HG03521 (cell line): ENCODE data around the gene MARCHF10.
"Not testable (repeated sequence)": the region's sequence is repeated elsewhere in the genome, so short reads cannot be mapped to it uniquely, and the experiment has no call there.

Experiments used
- ATAC-seq: cut with Tn5 transposase; IDR thresholded peaks from one replicate; pipeline ENCODE4 v1.9.1; 2021; ENCODE audit warnings: mild to moderate bottlenecking, moderate library complexity; ENCODE audit not compliant: unreplicated experiment

The MARCHF10 gene

DNA sequence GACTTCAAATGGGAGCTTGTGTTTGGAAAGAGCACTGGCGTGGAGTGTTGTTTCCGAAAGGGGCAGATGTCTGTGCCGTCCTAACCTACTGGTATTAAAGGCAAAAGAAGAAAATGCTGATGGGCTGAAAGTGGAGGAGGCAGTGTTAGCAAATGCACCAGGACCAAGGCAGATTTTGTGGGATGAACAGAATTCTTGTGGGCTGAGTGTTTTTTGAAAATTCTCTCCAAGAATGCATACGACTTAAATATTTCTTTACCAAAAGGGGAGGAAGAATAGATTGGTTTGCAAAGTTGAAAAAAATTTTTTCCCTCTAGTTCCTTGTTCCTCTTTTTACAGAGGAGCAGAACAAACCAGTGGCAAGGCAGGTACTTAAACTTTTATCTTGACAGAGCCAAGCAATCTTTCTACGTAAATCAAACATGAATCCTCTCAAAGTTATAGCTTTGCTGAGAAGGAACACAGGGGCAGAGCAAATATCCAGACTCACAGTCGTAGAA lies 16.8 kb downstream of the MARCHF10 start:
- no peak for ATAC-seq

DNA sequence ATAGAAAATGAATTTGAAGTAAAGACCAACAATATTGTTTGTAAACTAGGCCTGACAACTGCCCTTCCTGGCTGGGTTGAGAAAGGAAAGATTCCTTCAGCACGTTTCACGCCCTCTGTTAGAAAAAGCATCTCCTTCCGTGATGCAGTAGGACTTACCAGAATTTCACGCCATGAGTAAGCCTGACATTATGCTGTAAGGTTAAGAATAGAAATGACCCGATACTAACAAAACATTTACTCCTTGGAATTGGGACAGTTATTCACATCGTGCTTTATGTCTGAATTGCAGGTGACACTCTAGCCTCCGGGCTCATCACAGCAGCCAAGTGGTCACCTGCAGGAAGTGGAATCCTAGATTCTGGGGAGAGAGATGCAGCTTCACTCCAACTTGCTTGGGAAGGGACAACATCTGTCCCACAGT lies 17.5 kb downstream of the MARCHF10 start:
- ATAC-seq = no peak

DNA sequence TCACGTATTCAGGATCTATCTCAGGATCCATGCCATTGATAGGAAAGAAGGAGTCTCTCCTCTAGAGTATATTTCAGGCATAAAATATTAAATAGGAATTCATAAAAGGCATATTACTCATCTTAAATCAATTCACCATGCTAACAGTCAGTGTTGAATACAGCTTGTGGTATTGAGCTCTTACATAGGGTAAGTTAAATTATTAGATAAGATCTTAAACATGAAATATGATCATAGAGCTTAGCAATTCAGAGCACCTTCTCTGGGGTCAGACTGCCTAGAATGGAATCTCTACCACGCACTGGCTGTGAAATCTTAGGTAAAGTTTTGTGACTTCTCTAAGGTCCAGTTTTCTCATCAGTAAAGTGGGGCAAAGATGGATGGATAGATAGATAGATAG lies 20.7 kb downstream of the MARCHF10 start:
- no peak for ATAC-seq

DNA sequence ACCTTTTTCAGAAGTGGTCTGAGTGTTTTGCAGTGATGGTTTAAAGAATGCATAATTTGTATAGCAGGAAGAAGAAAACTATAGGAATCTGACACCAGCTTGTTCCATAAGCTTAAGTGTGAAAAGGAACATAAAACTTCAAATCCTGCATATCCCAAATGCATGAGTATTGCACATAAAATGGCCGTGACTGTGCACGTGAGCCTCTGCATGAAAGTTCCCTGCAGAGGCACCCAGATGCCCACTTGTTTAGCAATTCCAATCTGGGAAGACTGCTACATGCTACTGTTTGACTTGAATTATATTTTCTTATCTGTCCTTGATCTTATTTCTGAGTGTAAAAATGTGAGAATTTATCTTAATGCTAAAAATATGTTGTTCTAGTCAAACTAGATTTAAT lies 21.5 kb downstream of the MARCHF10 start:
- ATAC-seq = no peak

DNA sequence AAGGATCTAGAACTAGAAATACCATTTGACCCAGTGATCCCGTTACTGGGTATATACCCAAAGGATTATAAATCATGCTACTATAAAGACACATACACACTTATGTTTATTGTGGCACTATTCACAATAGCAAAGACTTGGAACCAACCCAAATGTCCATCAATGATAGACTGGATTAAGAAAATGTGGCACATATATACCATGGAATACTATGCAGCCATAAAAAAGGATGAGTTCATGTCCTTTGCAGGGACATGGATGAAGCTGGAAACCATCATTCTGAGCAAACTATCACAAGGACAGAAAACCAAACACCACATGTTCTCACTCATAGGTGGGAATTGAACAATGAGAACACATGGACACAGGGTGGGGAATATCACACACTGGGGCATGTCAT lies 22.1 kb downstream of the MARCHF10 start:
- ATAC-seq = not testable (repeated sequence)

DNA sequence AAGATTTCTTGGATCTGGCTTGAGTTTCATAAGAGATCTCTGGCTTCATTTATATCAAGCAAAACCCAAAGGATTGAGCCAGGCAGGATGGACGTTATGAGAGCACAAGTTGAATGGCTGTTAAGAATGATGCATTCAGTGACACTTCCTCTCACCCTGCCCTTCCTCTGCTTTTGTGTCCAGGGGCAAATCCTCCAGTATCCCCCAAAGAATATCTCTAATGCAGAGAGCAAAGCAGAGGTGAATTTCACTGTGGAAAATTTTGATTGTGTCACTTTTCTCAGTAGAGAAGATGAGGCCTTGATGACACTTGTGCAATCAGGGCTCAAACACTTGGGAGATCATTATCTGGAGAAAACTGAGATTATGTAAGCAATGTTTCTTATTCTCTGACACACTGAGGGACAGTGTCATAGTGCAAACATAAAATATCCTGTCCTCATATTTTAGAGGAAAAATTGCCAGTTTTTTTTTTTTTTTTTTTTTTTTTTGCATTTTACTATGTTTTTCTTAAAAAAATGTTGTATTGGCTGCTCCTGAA lies 25.3 kb downstream of the MARCHF10 start:
- no peak for ATAC-seq

DNA sequence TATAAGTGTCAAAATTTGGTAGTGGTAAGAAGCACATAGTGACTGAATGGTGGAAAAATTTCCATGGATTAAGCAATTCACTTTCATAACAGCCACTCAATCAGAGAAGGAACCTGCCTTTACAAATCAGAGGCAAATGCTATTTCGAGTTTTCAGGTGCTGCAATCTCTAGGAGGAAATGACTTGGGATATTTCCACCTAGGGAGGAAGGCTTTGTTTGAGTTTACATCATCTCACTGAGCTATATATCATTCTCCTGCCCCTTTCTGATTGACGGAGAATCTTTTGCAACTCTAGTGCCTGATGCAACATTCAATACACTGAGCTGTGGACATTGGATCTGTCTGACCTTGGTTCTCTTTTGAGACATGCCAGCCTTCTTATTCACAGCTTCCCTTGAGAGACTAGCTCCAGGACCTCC lies 26.3 kb downstream of the MARCHF10 start:
- ATAC-seq = no peak

DNA sequence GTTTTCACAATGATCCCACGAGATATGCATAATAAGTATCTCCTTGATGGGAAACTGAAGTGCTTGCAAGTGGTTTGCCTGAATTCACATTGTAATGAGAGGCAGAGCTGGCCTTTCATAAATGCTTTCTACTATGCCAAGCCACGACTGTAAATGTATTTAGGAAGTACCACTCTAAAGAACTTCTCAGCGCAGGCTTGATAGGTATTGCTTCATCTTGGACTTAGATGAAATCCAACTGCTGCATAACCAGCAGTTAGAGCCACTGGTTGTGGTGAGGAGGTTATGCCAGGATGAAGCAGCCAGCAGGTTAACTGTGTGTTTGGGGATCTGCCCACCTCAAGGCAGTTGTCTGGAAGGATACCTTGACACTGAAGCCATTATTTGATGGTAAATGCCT lies 26.8 kb downstream of the MARCHF10 start:
- no peak for ATAC-seq

DNA sequence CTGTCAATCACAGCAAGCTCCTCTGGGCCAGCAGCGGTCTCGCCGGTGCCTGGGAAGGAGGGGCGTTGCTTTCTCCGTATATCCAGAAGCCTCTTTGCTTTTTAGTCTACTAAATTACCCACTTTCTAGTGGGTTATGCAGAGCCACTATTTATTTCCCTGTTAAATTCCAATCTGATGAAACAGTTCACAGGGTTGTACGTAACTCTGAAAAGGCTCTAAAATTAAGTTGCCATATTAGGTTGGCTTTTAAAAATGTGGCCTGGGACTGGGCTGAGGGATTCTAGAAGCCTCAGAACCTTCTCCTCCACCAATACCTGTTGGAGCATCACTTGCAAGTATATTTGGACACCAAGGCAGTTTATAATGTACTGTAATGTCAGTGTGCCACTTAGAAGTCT lies 27.2 kb downstream of the MARCHF10 start:
- no peak for ATAC-seq

DNA sequence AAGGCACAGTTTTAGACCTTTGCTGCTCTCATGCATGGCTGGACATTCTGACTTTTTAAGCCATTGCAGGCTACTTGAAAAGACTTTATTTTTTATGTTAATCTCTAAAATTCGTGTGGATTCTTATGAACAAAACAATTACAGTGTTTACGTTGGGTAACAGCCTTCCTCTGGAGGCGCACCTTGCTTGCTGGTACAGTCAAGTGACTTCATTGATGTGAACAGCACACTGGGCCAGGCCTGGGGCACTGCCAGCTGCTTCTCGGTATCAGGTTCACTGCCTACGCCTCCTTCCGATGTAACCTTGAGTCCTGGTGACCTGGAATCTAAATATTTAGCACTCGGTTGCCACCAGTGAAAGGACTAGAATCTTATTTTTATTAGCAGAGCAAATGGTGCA lies 27.8 kb downstream of the MARCHF10 start:
- ATAC-seq = no peak

DNA sequence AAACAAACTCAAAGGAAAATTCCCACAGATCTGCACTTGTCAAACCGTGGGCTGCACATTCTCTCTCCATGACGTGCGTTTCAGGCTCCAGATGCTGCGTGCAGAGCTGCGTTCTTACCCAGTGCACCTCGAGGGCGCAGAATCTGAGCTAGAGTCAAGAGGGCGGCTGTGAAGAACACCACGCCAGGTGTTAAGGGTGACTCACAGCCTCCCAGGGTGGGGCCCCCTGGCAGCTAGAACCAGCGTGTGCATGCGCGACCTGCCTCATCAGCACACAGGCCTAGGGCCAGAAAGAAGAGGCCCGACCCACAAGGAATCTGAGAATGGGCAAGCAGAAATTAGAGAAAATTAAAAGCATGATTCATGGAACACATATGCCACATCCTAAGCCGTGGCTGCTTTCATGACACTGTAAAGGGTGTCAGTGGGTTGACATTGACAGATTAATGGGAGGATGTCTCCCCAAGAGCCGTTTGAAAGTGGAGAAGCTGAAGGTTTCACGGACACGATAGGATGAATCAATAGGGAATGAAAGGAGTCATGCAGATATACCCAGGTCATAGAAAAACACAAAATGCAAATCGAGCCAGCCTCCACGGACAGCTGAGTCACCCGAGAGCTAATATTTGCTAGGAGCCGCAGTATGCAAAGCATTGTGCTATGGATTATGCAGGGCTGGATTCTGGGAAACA lies 29.0 kb downstream of the MARCHF10 start:
- ATAC-seq = no peak

DNA sequence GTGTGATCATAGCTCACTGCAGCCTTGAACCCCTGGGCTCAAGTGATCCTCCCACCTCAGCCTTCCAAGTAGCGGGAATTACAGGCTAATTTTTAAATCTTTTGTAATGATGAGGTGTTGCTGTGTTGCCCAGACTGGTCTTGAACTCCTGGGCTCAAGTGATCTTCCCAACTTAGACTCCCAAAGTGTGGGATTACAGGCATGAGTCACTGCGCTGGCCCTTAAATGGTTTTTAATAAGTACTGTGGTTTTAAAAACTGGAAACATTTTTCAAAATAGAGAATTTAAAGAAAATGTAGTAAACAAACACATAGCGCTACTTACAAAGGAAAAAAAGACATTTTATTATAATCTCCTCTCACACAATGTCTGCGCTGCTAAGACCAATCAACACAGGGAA lies 32.2 kb downstream of the MARCHF10 start:
- no peak for ATAC-seq

DNA sequence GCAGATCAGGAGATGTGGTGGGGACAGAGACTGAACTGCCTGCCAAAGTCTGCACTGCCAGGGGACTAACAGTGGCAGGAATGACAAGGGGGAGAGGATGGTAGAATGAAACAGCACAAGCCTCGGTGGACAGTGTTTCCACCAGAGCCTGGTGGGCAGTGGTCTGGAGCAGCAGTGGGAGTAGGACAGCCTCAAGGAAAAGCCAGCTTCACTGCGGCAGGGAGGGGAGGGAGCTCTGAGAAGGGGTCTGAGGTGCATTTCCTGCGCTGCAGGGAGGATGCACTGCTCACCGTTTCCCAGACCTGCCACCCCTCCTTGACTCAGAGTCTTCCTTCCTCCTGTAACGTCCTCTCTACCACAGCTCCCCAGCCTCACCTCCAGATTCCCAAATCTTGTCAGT lies 33.8 kb downstream of the MARCHF10 start:
- ATAC-seq = no peak

DNA sequence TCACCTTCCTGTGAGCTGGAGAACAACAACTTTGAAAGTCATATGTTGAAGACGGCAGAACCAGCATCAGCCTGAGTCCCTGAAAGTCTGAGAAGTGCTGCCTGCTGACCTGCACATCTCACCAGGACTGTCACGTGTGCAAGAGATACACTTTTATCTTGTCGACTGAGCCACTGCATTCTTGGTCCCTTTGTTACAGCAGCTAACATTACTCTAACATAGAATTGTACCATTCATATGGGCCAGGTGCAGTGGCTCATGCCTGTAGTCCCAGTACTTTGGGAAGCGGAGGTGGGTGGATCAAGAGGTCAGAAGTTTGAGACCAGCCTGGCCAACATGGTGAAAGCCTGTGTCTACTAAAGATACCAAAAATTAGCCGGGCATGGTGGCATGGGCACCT lies 40.1 kb downstream of the MARCHF10 start:
- ATAC-seq = no peak

DNA sequence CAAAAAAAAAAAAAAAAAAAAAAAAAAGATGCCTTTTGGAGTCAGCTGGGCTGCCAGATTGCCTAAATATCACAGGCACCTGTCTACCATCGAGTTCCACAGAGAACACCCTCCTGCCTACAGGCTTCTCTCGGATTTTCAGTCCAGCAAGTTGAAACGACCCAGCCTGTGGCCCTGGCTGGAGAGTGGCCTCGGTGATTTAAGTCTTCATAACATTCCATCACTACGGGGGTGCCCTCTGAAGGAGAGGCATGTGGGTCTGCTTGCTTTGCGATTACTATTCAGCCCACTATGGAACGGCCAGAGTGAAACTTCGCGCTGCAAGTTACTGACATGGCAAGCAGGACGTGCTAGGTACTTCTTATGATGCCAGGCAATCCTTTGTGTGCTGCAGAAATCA lies 42.8 kb downstream of the MARCHF10 start:
- ATAC-seq = no peak

DNA sequence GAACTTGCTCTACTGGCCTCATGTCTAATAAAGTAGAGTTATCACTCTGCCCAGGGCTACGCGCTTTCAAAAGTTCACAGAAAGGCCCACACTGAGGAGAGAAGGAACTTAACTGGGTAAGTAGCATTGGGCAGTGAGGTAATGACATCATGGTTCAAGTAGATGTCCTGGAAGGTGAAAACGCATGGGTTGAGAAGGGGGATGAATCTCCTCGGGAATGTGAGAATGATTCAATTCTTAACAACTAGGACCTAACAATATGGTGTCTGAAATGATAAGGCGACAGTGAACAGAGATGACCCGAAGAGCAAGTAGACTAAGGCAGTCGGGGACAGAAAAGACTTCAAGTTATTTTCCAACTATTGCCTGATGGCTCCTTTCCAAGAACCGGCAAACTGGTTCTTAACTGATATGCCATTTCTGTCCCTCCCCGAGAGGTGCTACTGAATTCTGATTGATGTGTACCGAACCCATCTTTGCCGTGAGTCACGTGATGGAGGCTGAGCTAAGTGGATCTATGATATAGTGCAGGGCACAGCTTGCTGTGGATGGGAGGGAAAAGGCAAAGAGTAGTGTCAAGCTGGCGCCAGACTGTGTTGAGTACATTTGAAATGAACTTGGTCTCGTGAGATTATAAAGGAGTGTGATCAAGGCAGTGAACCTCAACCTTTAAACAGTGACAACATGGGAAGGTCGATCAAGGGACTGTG lies 44.1 kb downstream of the MARCHF10 start:
- ATAC-seq = no peak

DNA sequence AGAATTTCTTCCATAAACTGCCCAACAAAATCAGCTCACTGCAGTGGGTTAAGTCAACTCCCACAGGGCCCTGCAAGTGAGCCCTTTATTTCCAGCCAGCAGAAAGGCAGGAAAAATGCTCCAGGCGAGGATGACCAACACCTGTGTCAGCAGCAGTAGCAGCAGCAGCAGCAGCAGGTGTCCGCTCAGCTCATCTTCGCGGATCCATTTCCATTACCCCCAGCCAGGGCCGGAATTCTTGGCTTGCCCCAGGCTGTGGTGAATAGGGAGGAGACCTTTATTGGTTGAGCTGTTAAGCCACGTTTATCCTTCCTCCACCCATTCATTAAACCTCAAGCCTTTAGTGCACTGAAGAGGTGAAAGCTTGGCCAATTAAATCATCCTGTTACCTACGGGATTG lies 46.2 kb downstream of the MARCHF10 start:
- ATAC-seq = no peak

DNA sequence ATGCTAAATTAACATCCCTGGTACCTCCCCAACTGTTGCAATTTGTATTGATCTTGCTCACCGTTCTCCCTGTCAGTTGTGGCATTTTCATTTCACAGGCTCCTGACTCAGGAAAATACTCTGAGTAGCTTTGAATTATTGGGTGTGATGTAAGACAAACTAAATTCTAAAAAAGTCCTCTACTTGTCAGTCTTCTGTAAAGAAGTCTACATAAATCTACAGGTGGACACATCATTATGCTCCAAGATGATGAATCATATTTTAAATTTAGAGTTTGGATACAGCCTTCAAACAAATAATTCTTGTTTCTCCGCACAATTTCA lies 47.2 kb downstream of the MARCHF10 start:
- no peak for ATAC-seq

DNA sequence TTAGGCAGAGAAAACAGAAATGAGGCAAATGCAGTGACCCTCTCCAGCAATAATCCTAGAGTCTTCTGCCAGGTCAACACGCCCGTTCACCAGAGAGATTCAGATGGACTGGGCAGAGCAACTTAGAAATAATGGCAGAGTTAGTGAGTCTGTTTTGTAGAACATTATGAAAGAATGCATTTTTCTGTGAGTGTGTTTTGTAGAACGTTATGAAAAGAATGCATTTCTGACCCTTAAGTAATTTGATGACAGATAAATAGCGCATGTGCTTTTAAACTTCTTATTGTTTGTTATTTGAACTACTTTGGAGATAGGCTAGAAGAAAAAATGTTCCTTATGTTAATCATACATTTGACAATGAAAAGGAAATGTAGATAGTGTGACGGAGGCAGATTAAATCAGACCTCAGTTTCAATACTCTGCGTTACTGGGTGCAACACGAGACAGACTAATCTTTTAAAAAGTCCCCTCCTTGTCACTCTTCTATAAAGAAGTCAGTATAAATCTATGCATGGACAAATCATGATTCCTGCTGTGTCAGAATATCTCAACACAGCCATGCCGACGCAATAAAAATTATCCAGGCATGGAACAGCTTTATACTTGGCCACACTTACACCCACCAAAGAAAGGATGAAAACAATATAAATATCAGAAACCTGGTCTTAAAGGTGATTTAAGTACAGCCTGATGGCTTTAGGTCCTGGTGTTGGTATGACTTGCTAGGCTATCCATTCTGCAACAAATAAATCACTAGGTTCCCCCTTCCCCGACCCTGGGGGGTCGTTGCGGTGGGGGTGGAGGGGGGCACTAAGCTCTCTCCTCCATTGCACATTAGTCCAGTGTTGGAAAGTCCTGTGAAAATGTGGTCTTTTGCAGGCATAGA lies 47.8 kb downstream of the MARCHF10 start:
- no peak for ATAC-seq

DNA sequence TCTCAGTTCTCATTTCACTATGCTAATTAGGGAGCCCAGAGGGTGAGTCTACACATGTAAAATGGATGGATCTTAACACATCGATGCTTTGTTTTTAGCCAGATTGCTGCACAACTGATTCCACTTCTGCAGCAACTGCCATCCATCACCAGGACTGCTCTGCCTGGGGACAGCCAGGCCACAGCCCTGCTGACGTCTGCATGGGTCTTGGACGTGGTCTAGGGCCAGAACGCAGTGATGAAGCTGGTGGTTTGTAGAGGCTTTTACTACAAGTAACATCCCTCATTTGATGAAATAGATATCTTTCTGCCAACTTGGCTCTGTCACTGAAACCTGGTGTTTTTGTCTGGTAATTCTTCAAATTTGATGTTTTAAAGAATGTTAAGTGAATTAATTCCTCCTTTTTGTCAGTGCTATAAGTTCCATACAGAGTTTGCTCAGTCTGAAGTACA lies 50.6 kb downstream of the MARCHF10 start:
- no peak for ATAC-seq

DNA sequence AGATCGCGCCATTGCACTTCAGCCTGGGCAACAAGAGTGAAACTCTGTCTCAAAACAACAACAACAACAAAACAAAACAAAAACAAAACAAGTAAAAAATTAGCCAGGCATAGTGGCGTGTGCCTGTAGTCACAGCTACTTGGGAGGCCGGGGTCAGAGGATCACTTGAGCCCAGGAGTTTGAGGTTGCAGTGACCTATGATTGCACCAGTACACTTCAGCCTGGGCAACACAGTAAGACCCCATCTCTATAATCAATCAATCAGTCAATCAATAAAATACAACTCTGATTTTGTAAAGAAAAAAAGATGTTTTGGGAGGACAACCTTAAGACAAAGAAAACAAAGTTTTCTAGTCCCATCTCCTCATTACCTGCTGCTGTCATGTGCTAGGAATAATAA lies 51.9 kb downstream of the MARCHF10 start:
- ATAC-seq = no peak
